Right ventricle myocardium superior (tissue), 1 donor: ENCODE measurements around the gene RNF13. TPM values are rescaled to one million over a fixed set of nuclear protein-coding genes. Genes with fewer than 3 reads are reported as not detected.

Source experiments
- ATAC-seq: fragments of 200-7000 bp; cut with Tn5 transposase; one replicate; pipeline ENCODE4 v1.9.1; 2020; ENCODE audit warnings: mild to moderate bottlenecking; ENCODE audit not compliant: poor library complexity
- DNase-seq: peaks from one replicate; pipeline ENCODE4 v3.0.0-alpha.2; 2020
- intact Hi-C: fragments of 100-400 bp; cut with DNase I; formaldehyde crosslinking; loops from one replicate; pipeline ENCODE4 v1.11.2; 2022
- total RNA-seq: library from RNA; stranded (reverse); fragmentation: NEBNext Ultra II Directional; extraction: Animal tissue kit (Norgen Biotek cat#: 25700); gene quantifications from one replicate; pipeline ENCODE4 v1.2.1, GENCODE V29; 2021
- donor health status: DM: no; HTN: yes; CAD: no; lungs with severe emphysema.

The RNF13 gene
- total RNA-seq, 1 donor from 2014 or later = 45.0 TPM

DNA sequence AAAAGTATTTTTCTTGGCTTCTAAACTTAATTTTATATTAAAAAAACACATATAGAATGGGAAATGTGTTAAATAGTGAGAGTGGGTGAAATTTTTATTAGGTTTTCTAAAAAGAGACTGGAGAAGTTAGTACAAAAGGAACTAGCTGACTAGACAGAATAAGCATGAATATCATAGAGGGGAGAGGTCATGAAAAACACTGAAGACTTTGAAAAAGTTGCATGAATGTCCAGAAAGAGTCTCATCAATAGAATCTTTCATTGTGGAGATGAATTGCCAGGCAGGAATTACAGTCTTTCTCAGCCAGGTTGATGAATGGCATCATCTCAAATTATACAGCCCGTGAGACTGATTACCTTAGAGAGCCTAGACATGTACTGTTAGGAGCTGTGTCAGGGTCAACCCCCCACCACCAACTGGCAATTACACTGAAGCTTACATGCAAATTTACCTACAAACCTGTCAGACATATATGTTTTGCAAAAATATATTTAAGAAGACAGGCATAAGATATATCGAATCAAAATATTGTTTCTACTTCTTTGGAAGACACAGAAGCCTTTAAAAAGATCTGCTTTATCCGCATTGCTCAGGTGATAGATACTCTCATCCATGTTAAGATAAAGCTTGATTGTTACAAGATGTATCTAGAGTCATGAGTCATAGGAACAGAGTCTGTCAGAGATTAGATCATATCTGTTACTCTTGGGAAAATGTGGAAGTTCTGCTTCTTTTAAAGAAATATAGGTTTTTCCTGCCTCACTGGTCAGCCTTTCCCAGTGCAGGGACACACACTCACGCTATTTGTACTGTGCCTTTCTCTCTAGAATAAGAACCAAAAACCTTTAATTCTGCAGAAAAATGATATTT is 192.5 kb downstream of the RNF13 start:
- ATAC-seq = no peak
- intact Hi-C loops = no loop called here
- no peak for DNase-seq

DNA sequence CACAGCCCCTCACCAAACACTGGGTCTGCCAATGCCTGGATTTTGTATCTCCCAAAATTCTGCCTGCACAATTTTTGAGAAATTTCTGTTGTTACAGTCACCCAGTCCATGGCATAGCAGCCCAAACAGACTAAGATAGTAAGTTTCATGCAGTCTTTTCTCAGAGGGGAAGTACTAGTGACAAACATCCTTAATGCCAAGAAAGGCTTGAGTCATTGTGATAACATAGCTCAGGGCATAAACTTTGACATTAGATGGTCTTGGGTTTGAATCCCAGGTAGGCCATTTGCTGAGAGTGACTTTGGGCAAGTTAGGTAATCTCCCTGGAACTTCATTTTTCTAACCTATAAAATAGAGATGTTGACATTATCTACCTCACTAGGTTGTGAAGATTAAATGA is 193.8 kb downstream of the RNF13 start:
- no peak for ATAC-seq
- no peak for DNase-seq
- intact Hi-C loops = no loop called here

Other genes starting within 250 kb of the RNF13 start
- gene WWTR1, start 155.2 kb upstream of the RNF13 start, total RNA-seq = 37.9 TPM
- 17.4 TPM for gene COMMD2, start 60.7 kb upstream of the RNF13 start, total RNA-seq
- not detected for gene ANKUB1, start 20.7 kb upstream of the RNF13 start, total RNA-seq
- 61.3 TPM for gene PFN2, start 157.7 kb downstream of the RNF13 start, total RNA-seq